Esophagus (tissue), 2 donors: ENCODE results near the gene ARFGEF2. TPM values are rescaled to one million over a fixed set of nuclear protein-coding genes. Genes with fewer than 3 reads are reported as not detected.
"Not testable (repeated sequence)": the region's sequence is repeated elsewhere in the genome, so short reads cannot be mapped to it uniquely, and the experiment has no call there.

ENCODE experiments used
- H3K27ac ChIP-seq, 2 donors: one replicate each; pipeline ENCODE4 v1.5.1; 2013; ENCODE audit warnings: low read depth in 2 of 2, mild to moderate bottlenecking in 2 of 2, inconsistent platforms in 1 of 2, low read length in 1 of 2, moderate library complexity in 1 of 2
- H3K27me3 ChIP-seq, 2 donors: one replicate each; pipeline ENCODE4 v1.6.1; 2013; ENCODE audit warnings: low read length in 2 of 2, control low read depth in 1 of 2, mild to moderate bottlenecking in 1 of 2; ENCODE audit not compliant: insufficient read depth in 2 of 2, control insufficient read depth in 1 of 2
- H3K36me3 ChIP-seq, 2 donors: one replicate each; pipeline ENCODE4 v1.6.1; 2013; ENCODE audit warnings: low read length in 1 of 2; ENCODE audit not compliant: control insufficient read depth in 2 of 2, insufficient read depth in 2 of 2
- H3K4me1 ChIP-seq, 2 donors: one replicate each; pipeline ENCODE4 v1.6.1; 2013; ENCODE audit warnings: low read length in 1 of 2; ENCODE audit not compliant: control insufficient read depth in 2 of 2, insufficient read depth in 2 of 2
- H3K4me3 ChIP-seq, 2 donors: one replicate each; pipeline ENCODE4 v1.5.1; 2013; ENCODE audit warnings: low read length in 2 of 2, mild to moderate bottlenecking in 2 of 2, low read depth in 1 of 2, moderate library complexity in 1 of 2
- H3K9me3 ChIP-seq, 2 donors: one replicate each; pipeline ENCODE4 v1.6.1; 2013; ENCODE audit warnings: mild to moderate bottlenecking in 2 of 2, low read depth in 1 of 2, low read length in 1 of 2, moderate library complexity in 1 of 2; ENCODE audit not compliant: control insufficient read depth in 2 of 2, insufficient read depth in 1 of 2
- WGBS, 2 donors: extraction: QIAGEN DNeasy Blood & Tissue Kit; methylation state at CpG; one replicate each; pipeline ENCODE4 v1.1.7; 2013; 5-methylcytosine and 5-hydroxymethylcytosine counted together
- polyA plus RNA-seq, 2 donors: library from polyadenylated mRNA; stranded (reverse); fragments of 200-250 nt; gene quantifications; one replicate each; pipeline ENCODE4 v1.2.3, GENCODE V29; 2013
- donor health status: healthy with polysubstance abuse.
- donor health status: Bipolar disorder and iron deficiency.

ARFGEF2 gene
- polyA plus RNA-seq, 2 donors, result 6.5 to 8.2 TPM

DNA sequence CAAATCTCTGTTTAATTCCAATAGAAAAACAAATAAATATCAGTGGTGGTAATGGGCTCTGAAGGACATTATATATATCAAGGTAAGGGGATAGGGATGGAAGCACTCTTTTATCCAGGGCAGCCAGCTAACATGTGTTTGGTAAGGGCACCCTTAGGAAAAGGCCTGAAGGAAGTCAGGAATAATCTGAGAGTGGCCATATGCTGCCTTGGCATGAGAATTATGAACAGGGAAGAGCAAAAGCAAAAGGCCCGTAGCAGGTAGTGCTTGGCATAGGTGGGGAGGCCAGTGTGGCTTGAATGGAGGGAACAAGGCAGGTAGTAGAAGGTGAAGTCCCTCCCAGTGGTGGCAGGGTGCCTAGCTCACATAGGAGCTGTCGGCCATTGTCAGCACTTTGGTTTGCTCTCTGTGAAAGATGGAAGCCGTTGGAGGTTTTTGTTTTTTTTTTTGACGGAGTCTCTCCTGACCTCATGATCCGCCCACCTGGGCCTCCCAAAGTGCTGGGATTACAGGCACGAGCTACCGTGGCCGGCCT lies 85.0 kb downstream of the ARFGEF2 start:
- Histone ChIP-seq H3K36me3 (peaks cover 6 to 12% of the 10 kb centered on the region in 2 donors), H3K27me3 (no peaks in the 10 kb centered on the region), H3K4me1 (no peaks in the 10 kb centered on the region), H3K27ac (no peak overlapping the region), H3K9me3 (no peaks in the 10 kb centered on the region), H3K4me3 (no peak overlapping the region)
- 91% methylated on average over 8 of the region's 8 CpGs for WGBS, 2 donors

DNA sequence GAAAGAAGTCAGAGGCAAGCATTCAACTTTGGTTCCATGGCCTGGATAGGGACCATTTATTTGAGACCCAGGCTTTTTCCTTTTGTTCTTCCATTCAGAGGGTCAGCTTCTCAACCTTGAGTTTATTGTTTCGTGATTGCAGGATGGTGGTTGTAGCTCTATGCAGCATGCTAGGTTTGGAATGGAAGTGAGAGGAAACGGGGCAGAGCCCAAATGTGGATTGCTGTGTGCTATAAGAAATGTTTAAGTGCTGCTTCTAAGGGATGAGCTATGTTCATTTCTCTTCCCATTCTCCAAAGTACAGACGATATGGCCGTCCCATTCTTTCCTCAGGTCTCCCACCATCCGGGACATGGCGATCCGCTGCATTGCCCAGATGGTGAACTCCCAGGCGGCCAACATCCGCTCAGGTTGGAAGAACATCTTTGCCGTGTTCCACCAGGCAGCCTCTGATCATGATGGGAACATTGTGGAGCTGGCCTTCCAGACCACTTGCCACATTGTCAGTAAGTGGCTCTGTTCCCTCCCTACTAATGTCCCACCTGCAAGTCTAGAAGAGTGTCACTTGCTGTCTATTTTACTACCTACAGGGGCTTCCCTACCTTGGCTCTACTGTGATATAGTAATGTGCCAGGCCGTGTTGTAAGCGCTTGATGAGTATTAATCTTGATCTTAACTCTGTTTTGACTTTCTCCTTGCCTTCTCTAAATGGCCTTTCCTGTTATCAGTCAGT lies 88.6 kb downstream of the ARFGEF2 start:
- Histone ChIP-seq H3K4me3 (no peak overlapping the region), H3K27ac (no peak overlapping the region), H3K9me3 (no peaks in the 10 kb centered on the region), H3K36me3 (peaks cover 21 to 25% of the 10 kb centered on the region in 2 donors), H3K27me3 (no peaks in the 10 kb centered on the region), H3K4me1 (no peaks in the 10 kb centered on the region)
- WGBS, 2 donors, result 91 to 96% methylated on average over 12 of the region's 12 CpGs

DNA sequence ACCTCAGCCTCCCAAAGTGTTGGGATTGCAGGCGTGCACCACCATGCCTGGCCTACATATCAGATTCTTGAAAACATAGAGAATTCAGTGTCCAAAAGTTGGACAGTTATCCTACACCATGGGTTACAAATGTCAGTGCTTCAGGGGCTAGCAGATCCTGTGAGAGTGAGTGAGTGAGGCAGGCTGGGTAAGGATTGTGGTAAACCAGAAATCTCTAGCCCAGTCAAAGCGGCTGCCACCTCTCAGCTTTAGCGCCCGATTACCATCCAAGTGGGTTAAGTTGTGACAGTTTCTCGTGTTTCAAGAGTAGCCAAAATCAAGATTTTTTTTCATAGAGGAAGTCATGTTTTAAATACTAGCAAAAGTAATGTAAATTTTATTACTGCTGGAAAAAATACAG lies 102.7 kb downstream of the ARFGEF2 start:
- Histone ChIP-seq H3K9me3 (no peaks in the 10 kb centered on the region), H3K4me3 (no peak overlapping the region), H3K36me3 (peaks cover 14 to 29% of the 10 kb centered on the region in 2 donors), H3K27me3 (no peaks in the 10 kb centered on the region), H3K27ac (no peak overlapping the region), H3K4me1 (no peaks in the 10 kb centered on the region)
- 80 to 87% methylated on average over 5 of the region's 5 CpGs for WGBS, 2 donors

DNA sequence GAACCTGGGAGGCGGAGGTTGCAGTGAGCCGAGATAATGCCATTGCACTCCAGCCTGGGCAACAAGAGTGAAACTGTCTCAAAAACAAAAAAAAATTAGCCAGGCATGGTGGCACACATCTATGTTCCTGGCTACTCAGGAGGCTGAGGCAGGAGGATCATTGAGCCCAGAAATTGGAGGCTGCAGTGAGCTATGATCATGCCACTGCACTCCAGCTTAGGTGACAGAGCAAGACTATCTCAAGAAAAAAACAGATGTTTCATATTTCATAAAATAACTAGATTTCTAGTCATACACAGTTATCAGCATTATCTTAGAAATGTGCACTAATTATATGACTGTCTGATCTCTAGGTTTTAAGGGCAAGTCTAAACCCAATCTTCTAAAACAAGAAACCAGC lies 106.7 kb downstream of the ARFGEF2 start:
- peaks cover 10 to 26% of the 10 kb centered on the region in 2 donors for H3K36me3 ChIP-seq
- not testable (repeated sequence) for H3K27ac ChIP-seq, H3K27me3 ChIP-seq, H3K9me3 ChIP-seq, H3K4me3 ChIP-seq, H3K4me1 ChIP-seq
- 97 to 100% methylated on average over 2 of the region's 2 CpGs for WGBS, 2 donors

DNA sequence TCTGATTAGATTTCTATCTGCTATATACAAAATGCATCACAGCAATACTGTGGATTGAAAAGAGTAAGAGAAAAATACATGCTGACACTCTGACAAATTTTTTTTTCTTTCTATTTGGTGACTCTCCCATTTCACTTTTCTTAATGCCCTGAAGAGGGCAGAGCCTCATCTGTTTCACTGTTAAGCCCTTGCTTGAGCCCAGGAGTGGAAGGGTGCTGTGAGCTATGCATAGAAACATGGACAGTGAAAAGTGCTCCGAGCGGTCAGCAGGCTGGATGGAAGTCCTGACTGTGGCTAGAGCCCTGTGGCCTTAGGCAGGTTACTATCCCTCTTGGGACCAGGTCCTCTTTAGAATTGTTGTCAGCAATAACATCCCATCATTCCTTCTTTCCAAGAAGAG lies 107.2 kb downstream of the ARFGEF2 start:
- H3K4me1 ChIP-seq, result no peaks in the 10 kb centered on the region
- H3K27ac ChIP-seq, result no peak overlapping the region
- H3K27me3 ChIP-seq, result no peaks in the 10 kb centered on the region
- WGBS, 2 donors, result 72 to 79% methylated on average over 2 of the region's 2 CpGs
- peaks cover 11 to 27% of the 10 kb centered on the region in 2 donors for H3K36me3 ChIP-seq
- H3K4me3 ChIP-seq, result no peak overlapping the region
- no peaks in the 10 kb centered on the region for H3K9me3 ChIP-seq

DNA sequence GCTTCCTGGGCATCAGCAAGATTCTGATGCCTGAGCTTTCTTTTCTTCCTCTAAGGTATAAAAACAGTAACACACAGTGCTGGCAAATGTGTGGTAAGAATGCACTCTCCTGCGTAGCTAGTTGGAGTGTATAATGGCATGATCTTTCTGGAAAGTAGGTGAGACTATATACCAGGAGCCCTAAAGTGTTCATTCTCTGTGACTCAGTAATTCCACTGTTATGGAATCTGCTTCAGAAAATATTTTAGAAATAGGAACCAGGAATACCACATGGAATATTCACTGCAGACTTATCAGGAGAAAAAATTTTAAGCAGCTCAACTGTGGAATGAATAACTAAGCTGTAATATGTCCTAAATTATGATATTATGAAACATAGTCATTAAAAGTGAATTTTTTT lies 107.7 kb downstream of the ARFGEF2 start:
- Histone ChIP-seq H3K27ac (no peak overlapping the region), H3K36me3 (peaks cover 11 to 28% of the 10 kb centered on the region in 2 donors), H3K4me1 (no peaks in the 10 kb centered on the region), H3K9me3 (no peaks in the 10 kb centered on the region), H3K4me3 (no peak overlapping the region), H3K27me3 (no peaks in the 10 kb centered on the region)
- 84 to 85% methylated on average over 1 of the region's 1 CpG for WGBS, 2 donors

DNA sequence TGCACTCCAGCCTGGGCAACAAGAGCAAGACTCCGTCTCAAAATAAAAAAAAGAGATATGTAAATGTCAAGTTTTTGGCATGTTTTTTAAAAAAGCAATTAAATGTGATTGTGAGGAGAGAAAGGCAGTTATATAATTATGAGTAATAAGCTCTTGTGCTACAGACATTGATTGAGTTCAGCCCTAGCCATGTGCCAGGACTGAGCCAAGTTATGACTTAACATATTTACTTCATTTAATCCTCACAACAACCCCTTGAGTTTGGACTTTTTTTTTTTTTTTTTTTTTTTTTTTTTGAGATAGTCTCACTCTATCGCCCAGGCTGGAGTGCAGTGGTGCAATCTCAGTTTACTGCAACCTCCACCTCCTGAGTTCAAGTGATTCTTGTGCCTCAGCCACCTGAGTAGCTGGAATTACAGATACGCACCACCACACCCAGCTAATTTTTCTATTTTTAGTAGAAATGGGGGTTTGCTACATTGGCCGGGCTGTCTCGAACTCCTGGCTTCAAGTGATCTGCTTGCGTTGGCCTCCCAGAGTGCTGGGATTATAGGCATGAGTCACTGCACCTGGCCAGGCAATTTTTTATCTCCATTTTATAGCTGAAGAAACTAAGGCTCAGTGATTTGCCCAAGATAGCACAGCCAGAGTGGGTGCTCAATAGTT lies 109.6 kb downstream of the ARFGEF2 start:
- peaks cover 11 to 20% of the 10 kb centered on the region in 2 donors for H3K36me3 ChIP-seq
- no peaks in the 10 kb centered on the region for H3K9me3 ChIP-seq
- WGBS, 2 donors, result 61 to 64% methylated on average over 6 of the region's 6 CpGs
- no peaks in the 10 kb centered on the region for H3K4me1 ChIP-seq
- no peak overlapping the region for H3K4me3 ChIP-seq
- no peaks in the 10 kb centered on the region for H3K27me3 ChIP-seq
- no peak overlapping the region for H3K27ac ChIP-seq

DNA sequence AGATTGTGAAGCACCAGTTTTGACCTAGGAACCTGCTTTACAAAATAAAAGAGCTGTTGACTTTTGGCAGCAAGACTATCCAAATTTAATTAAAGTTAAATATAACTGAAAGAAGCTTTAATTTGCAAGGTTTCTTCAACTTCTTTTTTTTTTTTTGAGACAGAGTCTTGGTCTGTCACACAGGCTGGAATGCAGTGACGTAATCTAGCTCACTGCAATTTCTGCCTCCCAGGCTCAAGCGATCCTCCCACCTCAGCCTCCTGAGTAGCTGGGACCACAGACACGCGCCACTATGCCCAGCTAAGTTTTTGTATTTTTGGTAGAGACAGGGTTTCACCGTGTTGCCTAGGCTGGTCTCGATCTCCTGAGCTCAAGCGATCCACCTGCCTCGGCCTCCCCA lies 110.9 kb downstream of the ARFGEF2 start:
- H3K9me3 ChIP-seq, result no peaks in the 10 kb centered on the region
- no peaks in the 10 kb centered on the region for H3K27me3 ChIP-seq
- no peak overlapping the region for H3K27ac ChIP-seq
- peaks cover 11 to 13% of the 10 kb centered on the region in 2 donors for H3K36me3 ChIP-seq
- no peaks in the 10 kb centered on the region for H3K4me1 ChIP-seq
- no peak overlapping the region for H3K4me3 ChIP-seq
- WGBS, 2 donors, result 97 to 98% methylated on average over 8 of the region's 8 CpGs

DNA sequence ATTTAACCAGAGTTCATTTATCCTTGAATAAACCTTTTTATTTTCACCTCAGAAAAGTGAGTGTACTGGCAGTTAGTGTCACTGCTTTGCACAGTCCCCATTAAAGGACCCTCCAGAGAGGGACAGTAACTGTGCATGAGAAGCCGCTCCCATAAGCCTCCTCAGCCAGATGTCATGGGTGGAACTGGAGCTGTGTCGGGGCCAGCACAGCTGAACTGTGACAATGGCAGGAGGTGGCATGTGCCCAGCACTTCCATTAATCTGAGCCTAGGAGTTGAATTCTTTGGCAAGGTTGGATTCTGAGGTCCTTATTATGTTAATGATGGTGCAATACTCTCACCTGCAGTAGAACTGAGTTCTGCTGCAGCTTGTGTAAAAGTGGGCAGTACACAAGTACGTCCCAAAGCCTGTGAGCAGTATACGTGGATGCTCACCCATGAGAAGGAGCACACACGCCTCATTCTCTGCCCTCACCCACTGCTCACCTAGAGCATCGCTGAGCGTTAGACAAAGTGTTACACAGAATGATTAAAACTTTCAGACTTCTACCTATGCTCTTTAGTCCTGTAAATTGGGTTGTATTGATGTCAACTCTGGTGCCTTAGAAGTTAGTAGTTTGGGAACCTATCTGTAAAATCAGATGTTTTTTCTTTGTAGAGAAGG lies 112.7 kb downstream of the ARFGEF2 start:
- no peaks in the 10 kb centered on the region for H3K27me3 ChIP-seq
- H3K36me3 ChIP-seq, result peaks cover 6 to 9% of the 10 kb centered on the region in 2 donors
- WGBS, 2 donors, result 89 to 93% methylated on average over 7 of the region's 7 CpGs

More for the DNA sequence above, 112.7 kb downstream of the ARFGEF2 start:
- H3K4me1 ChIP-seq, result peaks cover 0 to under 1% of the 10 kb centered on the region in 2 donors
- no peak overlapping the region for H3K4me3 ChIP-seq
- no peak overlapping the region for H3K27ac ChIP-seq
- no peaks in the 10 kb centered on the region for H3K9me3 ChIP-seq
